Glutamatergic neuron (in vitro differentiated cells): ENCODE data around the gene RHCG. TPM values are rescaled to one million over a fixed set of nuclear protein-coding genes. Genes with fewer than 3 reads are reported as not detected.

Source experiments
- DNase-seq: peaks from one replicate; pipeline ENCODE4 v3.0.0; 2022
- H3K27ac Mint-ChIP-seq: one replicate; pipeline ENCODE4 v1.8.0; 2020; ENCODE audit warnings: mild to moderate bottlenecking, mixed read lengths, inconsistent platforms; ENCODE audit not compliant: unreplicated experiment
- H3K27me3 Mint-ChIP-seq: one replicate; pipeline ENCODE4 v1.8.0; 2020; ENCODE audit warnings: mild to moderate bottlenecking, moderate library complexity, mixed read lengths, inconsistent platforms; ENCODE audit not compliant: unreplicated experiment
- H3K36me3 Mint-ChIP-seq: one replicate; pipeline ENCODE4 v1.8.0; 2020; ENCODE audit warnings: mild to moderate bottlenecking, mixed read lengths, inconsistent platforms; ENCODE audit not compliant: unreplicated experiment
- H3K4me1 Mint-ChIP-seq: one replicate; pipeline ENCODE4 v1.8.0; 2020; ENCODE audit warnings: mild to moderate bottlenecking, low read depth, mixed read lengths, inconsistent platforms; ENCODE audit not compliant: unreplicated experiment
- H3K4me3 Mint-ChIP-seq: one replicate; pipeline ENCODE4 v1.8.0; 2020; ENCODE audit warnings: mild to moderate bottlenecking, mixed read lengths, inconsistent platforms; ENCODE audit not compliant: unreplicated experiment
- H3K9me3 Mint-ChIP-seq: one replicate; pipeline ENCODE4 v1.8.0; 2020; ENCODE audit warnings: mild to moderate bottlenecking, moderate library complexity, mixed read lengths, inconsistent platforms; ENCODE audit not compliant: unreplicated experiment
- CTCF ChIP-seq: fragments of 200-600 bp; sonication (generic); IDR thresholded peaks from one replicate; pipeline ENCODE4 v1.5.0; 2021; ENCODE audit not compliant: partially characterized antibody, unreplicated experiment
- total RNA-seq: library from RNA; stranded (reverse); fragmentation: NEBNext Ultra II Directional; extraction: Animal tissue kit (Norgen Biotek cat#: 25700); gene quantifications from one replicate; pipeline ENCODE4 v1.2.1, GENCODE V29; 2021; ENCODE audit not compliant: unreplicated experiment

Gene RHCG
- total RNA-seq, 1 donor from 2014 or later, result not detected

- no peak overlapping the region for H3K4me3 Mint-ChIP-seq
- H3K36me3 Mint-ChIP-seq, result no peaks in the 10 kb centered on the region
- peaks cover 10% of the 10 kb centered on the region for H3K27me3 Mint-ChIP-seq
- peaks cover 30% of the 10 kb centered on the region for H3K4me1 Mint-ChIP-seq
- H3K9me3 Mint-ChIP-seq, result peaks cover 12% of the 10 kb centered on the region
- no peak overlapping the region for H3K27ac Mint-ChIP-seq
- DNase-seq, result no peak
- no peak for TF ChIP-seq CTCF
Observed at GRCh38 chr15:89441295-89441812, 55.0 kb downstream of the RHCG start.

GRCh38 chr15:89439764-89440163 is 56.6 kb downstream of the RHCG start:
- H3K27ac Mint-ChIP-seq, result no peak overlapping the region
- H3K4me3 Mint-ChIP-seq, result no peak overlapping the region
- no peaks in the 10 kb centered on the region for H3K36me3 Mint-ChIP-seq
- peaks cover 9% of the 10 kb centered on the region for H3K27me3 Mint-ChIP-seq
- TF ChIP-seq CTCF, result no peak
- peaks cover 10% of the 10 kb centered on the region for H3K9me3 Mint-ChIP-seq
- DNase-seq, result no peak
- peaks cover 18% of the 10 kb centered on the region for H3K4me1 Mint-ChIP-seq

GRCh38 chr15:89436560-89437311 is 59.6 kb downstream of the RHCG start:
- DNase-seq, result no peak
- H3K4me3 Mint-ChIP-seq, result no peak overlapping the region
- H3K36me3 Mint-ChIP-seq, result no peaks in the 10 kb centered on the region
- H3K27me3 Mint-ChIP-seq, result peaks cover 7% of the 10 kb centered on the region
- H3K4me1 Mint-ChIP-seq, result peaks cover 6% of the 10 kb centered on the region
- H3K27ac Mint-ChIP-seq, result no peak overlapping the region
- peaks cover 8% of the 10 kb centered on the region for H3K9me3 Mint-ChIP-seq
- TF ChIP-seq CTCF, result no peak

GRCh38 chr15:89435362-89435761 is 61.0 kb downstream of the RHCG start:
- Mint-ChIP-seq H3K36me3 (no peaks in the 10 kb centered on the region), H3K4me3 (no peak overlapping the region), H3K9me3 (peaks cover 6% of the 10 kb centered on the region), H3K4me1 (peaks cover 3% of the 10 kb centered on the region), H3K27me3 (peaks cover 7% of the 10 kb centered on the region), H3K27ac (no peak overlapping the region)
- no peak for TF ChIP-seq CTCF
- DNase-seq, result no peak

- TF ChIP-seq CTCF, result no peak
- H3K36me3 Mint-ChIP-seq, result no peaks in the 10 kb centered on the region
- no peak overlapping the region for H3K27ac Mint-ChIP-seq
- H3K4me3 Mint-ChIP-seq, result no peak overlapping the region
- DNase-seq, result no peak
- H3K27me3 Mint-ChIP-seq, result peaks cover 8% of the 10 kb centered on the region
- H3K9me3 Mint-ChIP-seq, result peaks cover 4% of the 10 kb centered on the region
- peaks cover 3% of the 10 kb centered on the region for H3K4me1 Mint-ChIP-seq
Observed at GRCh38 chr15:89433686-89434085, 62.7 kb downstream of the RHCG start.
